Suprapubic skin (tissue), 4 donors: ENCODE measurements around the gene SPDYC. TPM values are rescaled to one million over a fixed set of nuclear protein-coding genes. Genes with fewer than 3 reads are reported as not detected.

ENCODE experiments used
- DNase-seq, 2 donors: peaks; one replicate each; pipeline ENCODE4 v3.0.0-alpha.2; 2019; ENCODE audit warnings: low spot score in 2 of 2
- H3K27ac ChIP-seq: fragments of 200-600 bp; sonication (generic); one replicate; pipeline ENCODE4 v1.5.1; 2019
- H3K27me3 ChIP-seq: fragments of 200-600 bp; sonication (generic); one replicate; pipeline ENCODE4 v1.5.1; 2019
- H3K36me3 ChIP-seq: fragments of 200-600 bp; sonication (generic); one replicate; pipeline ENCODE4 v1.5.1; 2019
- H3K4me1 ChIP-seq: fragments of 200-600 bp; sonication (generic); one replicate; pipeline ENCODE4 v1.5.1; 2019
- H3K4me3 ChIP-seq: fragments of 200-600 bp; sonication (generic); one replicate; pipeline ENCODE4 v1.5.1; 2019; ENCODE audit warnings: mild to moderate bottlenecking
- H3K9me3 ChIP-seq: fragments of 200-600 bp; sonication (generic); one replicate; pipeline ENCODE4 v1.5.1; 2019
- EP300 ChIP-seq: sonication (generic); formaldehyde crosslinking; IDR thresholded peaks from one replicate; pipeline ENCODE4 v1.6.1; 2017; ENCODE audit warnings: antibody characterized with exemption
- POLR2A ChIP-seq, 2 donors: fragments of 450-650 bp; IDR thresholded peaks; one replicate each; pipeline ENCODE4 v1.6.1; 2017; ENCODE audit warnings: antibody characterized with exemption in 2 of 2, mild to moderate bottlenecking in 2 of 2, moderate library complexity in 2 of 2
- POLR2AphosphoS5 ChIP-seq, 3 donors: sonication (generic); formaldehyde crosslinking; IDR thresholded peaks; one replicate each; pipeline ENCODE4 v1.6.1; 2017; ENCODE audit warnings: antibody characterized with exemption in 3 of 3
- WGBS: methylation state at CpG from one replicate; pipeline ENCODE4 v1.1.5; 2018; 5-methylcytosine and 5-hydroxymethylcytosine counted together
- total RNA-seq, 4 donors: library from RNA; depleted of rRNA; stranded (reverse); fragments of >200 nt; gene quantifications; one replicate each; pipeline ENCODE4 v1.1.0, GENCODE V29; 2016
- TF ChIP-seq, protein P1 (sequence below), 2 donors: fragments of 200-600 bp in 1 of 2; fragments of 450-650 bp in 1 of 2; sonication (generic) in 1 of 2; IDR thresholded peaks; one replicate each; pipeline ENCODE4 v1.5.1; 2016 to 2019; ENCODE audit warnings: antibody characterized with exemption in 2 of 2, mild to moderate bottlenecking in 1 of 2, moderate library complexity in 1 of 2

Gene SPDYC
- total RNA-seq, 4 donors from 2014 or later: not detected

DNA sequence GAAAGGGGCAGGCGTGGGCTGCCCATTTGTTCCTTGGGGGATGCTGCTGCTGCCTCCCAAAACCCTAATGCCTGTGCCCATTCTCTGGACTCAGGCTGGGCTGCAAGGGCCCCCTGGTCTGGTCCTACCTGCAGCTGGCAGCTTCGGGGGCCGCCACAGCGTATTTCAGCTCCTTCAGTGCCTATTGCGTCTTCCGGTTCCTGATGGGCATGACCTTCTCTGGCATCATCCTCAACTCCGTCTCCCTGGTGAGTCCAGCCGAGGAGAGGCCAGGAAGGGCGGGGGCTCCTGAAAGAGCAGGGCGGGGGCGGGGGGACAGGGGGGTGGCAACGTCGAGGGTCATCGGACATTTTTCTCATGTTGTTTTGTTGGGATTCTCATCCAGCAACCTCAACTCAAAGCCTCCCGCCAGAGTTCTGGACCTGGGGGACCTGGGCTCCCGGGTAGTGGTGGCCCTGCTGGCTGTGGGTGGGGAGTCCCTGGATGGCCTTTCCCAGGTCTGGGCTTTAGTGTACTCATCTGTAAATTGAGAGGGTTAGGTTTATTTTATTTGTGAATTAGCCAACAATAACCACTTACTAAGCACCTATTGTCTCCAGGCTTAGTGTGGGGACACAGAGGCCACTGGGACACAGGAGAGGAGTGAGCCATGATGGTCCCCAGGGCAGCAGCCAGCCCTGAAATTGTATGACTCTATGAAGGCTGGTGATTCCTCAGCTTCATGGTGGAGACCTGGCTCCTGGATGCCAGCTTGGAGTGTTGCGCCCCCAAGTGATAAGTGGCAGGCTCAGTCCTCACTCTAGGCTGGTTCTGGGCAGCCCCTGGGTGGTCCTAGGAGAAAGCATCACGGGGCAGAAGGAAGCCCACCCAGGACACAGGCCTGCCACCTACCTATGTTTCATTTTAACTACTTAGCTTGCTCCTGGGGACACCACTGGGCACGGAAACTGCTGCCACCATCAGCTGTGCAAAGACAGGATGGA, 47.7 kb downstream of the SPDYC start:
- WGBS: 91% methylated on average over 13 of the region's 19 CpGs
- TF ChIP-seq, protein P1, sequence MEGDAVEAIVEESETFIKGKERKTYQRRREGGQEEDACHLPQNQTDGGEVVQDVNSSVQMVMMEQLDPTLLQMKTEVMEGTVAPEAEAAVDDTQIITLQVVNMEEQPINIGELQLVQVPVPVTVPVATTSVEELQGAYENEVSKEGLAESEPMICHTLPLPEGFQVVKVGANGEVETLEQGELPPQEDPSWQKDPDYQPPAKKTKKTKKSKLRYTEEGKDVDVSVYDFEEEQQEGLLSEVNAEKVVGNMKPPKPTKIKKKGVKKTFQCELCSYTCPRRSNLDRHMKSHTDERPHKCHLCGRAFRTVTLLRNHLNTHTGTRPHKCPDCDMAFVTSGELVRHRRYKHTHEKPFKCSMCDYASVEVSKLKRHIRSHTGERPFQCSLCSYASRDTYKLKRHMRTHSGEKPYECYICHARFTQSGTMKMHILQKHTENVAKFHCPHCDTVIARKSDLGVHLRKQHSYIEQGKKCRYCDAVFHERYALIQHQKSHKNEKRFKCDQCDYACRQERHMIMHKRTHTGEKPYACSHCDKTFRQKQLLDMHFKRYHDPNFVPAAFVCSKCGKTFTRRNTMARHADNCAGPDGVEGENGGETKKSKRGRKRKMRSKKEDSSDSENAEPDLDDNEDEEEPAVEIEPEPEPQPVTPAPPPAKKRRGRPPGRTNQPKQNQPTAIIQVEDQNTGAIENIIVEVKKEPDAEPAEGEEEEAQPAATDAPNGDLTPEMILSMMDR (IDR thresholded peaks at IDR 0.05): no peak
- TF ChIP-seq POLR2AphosphoS5 (IDR thresholded peaks at IDR 0.05): no peak
- TF ChIP-seq POLR2A (IDR thresholded peaks at IDR 0.05): no peak
- no peak for TF ChIP-seq EP300
- Histone ChIP-seq H3K4me1 (peaks cover 5% of the 10 kb centered on the region), H3K4me3 (no peak overlapping the region), H3K27me3 (no peaks in the 10 kb centered on the region), H3K27ac (no peak overlapping the region), H3K9me3 (no peaks in the 10 kb centered on the region), H3K36me3 (no peaks in the 10 kb centered on the region)
- DNase-seq: peak in 1 of 2 donors; percentile 74

DNA sequence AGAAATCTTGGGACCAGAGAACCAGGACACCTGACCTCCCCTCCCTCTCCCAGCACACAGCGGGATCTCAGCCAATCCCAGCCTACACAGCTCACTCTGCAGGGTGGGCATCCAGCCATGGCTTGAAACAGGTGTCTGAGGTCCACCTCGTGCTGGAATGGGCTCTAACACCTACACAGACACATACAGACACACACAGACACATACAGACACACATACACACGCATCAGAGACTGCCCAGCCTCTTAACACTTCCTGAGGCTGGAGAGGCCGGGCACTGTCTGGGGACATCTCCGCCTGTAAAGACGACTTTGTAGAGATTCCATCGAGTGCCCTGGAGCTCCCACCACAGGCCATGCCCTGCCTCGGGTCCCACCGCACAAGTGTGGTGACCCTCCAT, 48.4 kb downstream of the SPDYC start:
- Histone ChIP-seq H3K27me3 (no peaks in the 10 kb centered on the region), H3K36me3 (peaks cover 2% of the 10 kb centered on the region), H3K27ac (no peak overlapping the region), H3K4me1 (peaks cover 5% of the 10 kb centered on the region), H3K4me3 (no peak overlapping the region), H3K9me3 (no peaks in the 10 kb centered on the region)
- DNase-seq: peak in 1 of 2 donors; percentile 64
- 90% methylated on average over 8 of the region's 9 CpGs for WGBS
- TF ChIP-seq POLR2AphosphoS5 (IDR thresholded peaks at IDR 0.05) (no peak), POLR2A (IDR thresholded peaks at IDR 0.05) (no peak), EP300 (no peak)
- TF ChIP-seq, protein P1 (IDR thresholded peaks at IDR 0.05): no peak

DNA sequence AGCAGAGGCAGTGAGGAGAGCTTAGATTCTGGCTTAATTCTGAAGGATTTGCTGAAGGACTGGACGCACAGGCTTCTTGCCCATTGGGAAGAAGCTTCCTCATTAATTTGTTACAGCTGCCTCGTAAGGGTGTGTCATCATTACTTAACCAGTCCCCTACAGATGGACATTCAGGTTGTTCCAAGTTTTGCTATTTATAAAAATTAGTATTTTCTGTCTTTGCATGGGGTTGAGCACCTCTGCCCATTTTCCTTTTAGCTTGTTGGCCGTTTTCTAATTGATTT, 49.8 kb downstream of the SPDYC start:
- 58% methylated on average over 3 of the region's 3 CpGs for WGBS
- DNase-seq: no peak

DNA sequence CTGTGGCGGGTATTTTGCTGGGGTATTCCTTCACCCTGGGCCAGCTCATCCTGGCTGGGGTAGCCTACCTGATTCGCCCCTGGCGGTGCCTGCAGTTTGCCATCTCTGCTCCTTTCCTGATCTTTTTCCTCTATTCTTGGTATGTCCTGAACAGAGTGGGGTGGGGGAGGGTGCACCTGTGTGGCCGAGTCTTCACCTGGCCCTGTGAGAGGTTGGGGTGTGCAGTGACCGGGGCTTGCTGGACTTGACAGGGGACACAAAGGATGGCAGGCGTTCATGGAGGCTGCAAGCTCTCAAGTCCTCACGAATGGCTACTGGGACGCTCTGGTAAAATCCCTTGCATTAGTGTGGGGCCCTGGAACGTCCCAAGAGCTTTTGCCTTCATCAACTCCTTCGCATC, 51.0 kb downstream of the SPDYC start:
- TF ChIP-seq, protein P1 (IDR thresholded peaks at IDR 0.05): no peak
- TF ChIP-seq POLR2AphosphoS5 (IDR thresholded peaks at IDR 0.05): no peak
- no peak for TF ChIP-seq POLR2A (IDR thresholded peaks at IDR 0.05)
- H3K27me3 ChIP-seq: no peaks in the 10 kb centered on the region
- peaks cover 21% of the 10 kb centered on the region for H3K4me1 ChIP-seq
- no peak overlapping the region for H3K4me3 ChIP-seq
- DNase-seq: no peak
- no peak overlapping the region for H3K27ac ChIP-seq
- 97% methylated on average over 10 of the region's 10 CpGs for WGBS
- H3K9me3 ChIP-seq: no peaks in the 10 kb centered on the region
- H3K36me3 ChIP-seq: peaks cover 3% of the 10 kb centered on the region

More for the DNA sequence above, 49.8 kb downstream of the SPDYC start:
- Histone ChIP-seq H3K27ac (no peak overlapping the region), H3K9me3 (no peaks in the 10 kb centered on the region), H3K27me3 (no peaks in the 10 kb centered on the region), H3K4me1 (peaks cover 10% of the 10 kb centered on the region), H3K36me3 (peaks cover 3% of the 10 kb centered on the region), H3K4me3 (no peak overlapping the region)
- TF ChIP-seq, protein P1 (IDR thresholded peaks at IDR 0.05): no peak
- TF ChIP-seq POLR2AphosphoS5 (IDR thresholded peaks at IDR 0.05) (no peak), POLR2A (IDR thresholded peaks at IDR 0.05) (no peak), EP300 (no peak)

Other genes starting within 250 kb of the SPDYC start
- 10 to 100 TPM; 20.1 to 38.3 (median 27.3) TPM for gene PPP2R5B, start 245.5 kb upstream of the SPDYC start, total RNA-seq
- not detected for gene GPHA2, start 234.3 kb upstream of the SPDYC start, total RNA-seq
- gene MAJIN, start 198.1 kb upstream of the SPDYC start, total RNA-seq: not detected
- under 1 TPM in 2 of 4 donors, not detected in 2; 0.30 to 0.38 TPM for gene BATF2, start 173.3 kb upstream of the SPDYC start, total RNA-seq
- gene ARL2, start 156.1 kb upstream of the SPDYC start, total RNA-seq: 10 to 100 TPM; 67.8 to 91.3 (median 87.8) TPM
- gene SNX15, start 142.8 kb upstream of the SPDYC start, total RNA-seq: 10 to 100 TPM; 12.1 to 30.9 (median 24.2) TPM
- gene SAC3D1, start 129.0 kb upstream of the SPDYC start, total RNA-seq: 10 to 100 TPM in 3 of 4 donors, 1 to 10 TPM in 1; 8.7 to 16.5 (median 12.4) TPM
- gene NAALADL1, start 111.7 kb upstream of the SPDYC start, total RNA-seq: 1 to 10 TPM; 2.7 to 8.3 (median 5.1) TPM
- 1 to 10 TPM in 3 of 4 donors, under 1 TPM in 1; 0.91 to 6.8 (median 1.4) TPM for gene CDCA5, start 86.2 kb upstream of the SPDYC start, total RNA-seq
- 10 to 100 TPM; 34.1 to 58.5 (median 41.9) TPM for gene ZFPL1, start 86.0 kb upstream of the SPDYC start, total RNA-seq
- gene VPS51, start 74.0 kb upstream of the SPDYC start, total RNA-seq: 100 to 1,000 TPM; 465 to 843 (median 596) TPM
- gene TM7SF2, start 58.4 kb upstream of the SPDYC start, total RNA-seq: 100 to 1,000 TPM in 2 of 4 donors, 10 to 100 TPM in 2; 76.5 to 214 (median 145) TPM
- 10 to 100 TPM in 3 of 4 donors, 1 to 10 TPM in 1; 9.0 to 23.3 (median 17.6) TPM for gene ZNHIT2, start 52.5 kb upstream of the SPDYC start, total RNA-seq
- gene FAU, start 48.1 kb upstream of the SPDYC start, total RNA-seq: 100 to 1,000 TPM; 584 to 609 (median 602) TPM
- gene MRPL49, start 47.9 kb upstream of the SPDYC start, total RNA-seq: 10 to 100 TPM; 48.0 to 68.5 (median 61.7) TPM
- 10 to 100 TPM; 52.7 to 61.2 (median 56.9) TPM for gene SYVN1, start 35.7 kb upstream of the SPDYC start, total RNA-seq
- gene CAPN1, start 11.7 kb downstream of the SPDYC start, total RNA-seq: 100 to 1,000 TPM; 467 to 627 (median 561) TPM
- 10 to 100 TPM in 1 of 4 donors, 1 to 10 TPM in 3; 4.5 to 19.7 (median 7.3) TPM for gene POLA2, start 91.7 kb downstream of the SPDYC start, total RNA-seq
- 1 to 10 TPM; 1.9 to 8.3 (median 5.7) TPM for gene CDC42EP2, start 144.6 kb downstream of the SPDYC start, total RNA-seq
- 10 to 100 TPM; 17.8 to 35.8 (median 27.4) TPM for gene DPF2, start 163.6 kb downstream of the SPDYC start, total RNA-seq
- gene TIGD3, start 184.5 kb downstream of the SPDYC start, total RNA-seq: under 1 TPM in 3 of 4 donors, not detected in 1; 0.32 to 0.76 (median 0.64) TPM
- gene SLC25A45, start 212.4 kb downstream of the SPDYC start, total RNA-seq: 1 to 10 TPM; 3.9 to 6.2 (median 4.7) TPM
- 100 to 1,000 TPM in 1 of 4 donors, 10 to 100 TPM in 3; 56.2 to 107 (median 81.5) TPM for gene FRMD8, start 216.4 kb downstream of the SPDYC start, total RNA-seq